Keratinocyte (primary cell): Measurements from ENCODE around the gene TLCD3B. TPM values are rescaled to one million over a fixed set of nuclear protein-coding genes. Genes with fewer than 3 reads are reported as not detected.

ENCODE experiments used
- DNase-seq: peaks from one replicate; pipeline ENCODE4 v3.0.0-alpha.2; 2011; ENCODE audit warnings: low read depth, missing footprints, low spot score
- FAIRE-seq: peaks from 2 replicates; lab custom pipeline; 2011; peaks lifted over from hg19 to GRCh38; lab: Jason Lieb, UNC
- H2AFZ ChIP-seq: 2 replicates; pipeline ENCODE4 v1.6.0; 2012; ENCODE audit warnings: low read length, control low read depth, inconsistent platforms; ENCODE audit not compliant: control insufficient read depth
- H3K27ac ChIP-seq: 2 replicates; pipeline ENCODE4 v1.5.1; 2011; ENCODE audit warnings: low read length; ENCODE audit not compliant: control insufficient read depth, insufficient read depth
- H3K27me3 ChIP-seq: 3 replicates; pipeline ENCODE4 v1.6.0; 2011; ENCODE audit warnings: low read length; ENCODE audit not compliant: control insufficient read depth, insufficient read depth; ENCODE audit errors: extremely low read depth
- H3K36me3 ChIP-seq, 2 experiments: 2 replicates in 1 of 2; 3 replicates in 1 of 2; pipeline ENCODE4 v1.5.1; 2011; ENCODE audit warnings: low read length in 2 of 2, mild to moderate bottlenecking in 1 of 2; ENCODE audit not compliant: control insufficient read depth in 2 of 2, insufficient read depth in 2 of 2; ENCODE audit errors: extremely low read depth in 1 of 2
- H3K4me1 ChIP-seq: 3 replicates; pipeline ENCODE4 v1.5.1; 2011; ENCODE audit warnings: low read length; ENCODE audit not compliant: control insufficient read depth, insufficient read depth; ENCODE audit errors: extremely low read depth
- H3K4me2 ChIP-seq: 3 replicates; pipeline ENCODE4 v1.6.0; 2011; ENCODE audit warnings: low read depth, low read length; ENCODE audit not compliant: control insufficient read depth, insufficient read depth; ENCODE audit errors: extremely low read depth
- H3K4me3 ChIP-seq, 3 experiments: fragments of 200-600 bp in 1 of 3; sonication (generic) in 1 of 3; 2 replicates in 2 of 3; 3 replicates in 1 of 3; pipeline ENCODE4 v1.5.1; 2011 to 2016; ENCODE audit warnings: low read length in 3 of 3, mild to moderate bottlenecking in 3 of 3, control low read depth in 2 of 3, inconsistent platforms in 1 of 3, low read depth in 1 of 3, mixed read lengths in 1 of 3, mixed run types in 1 of 3, moderate library complexity in 1 of 3; ENCODE audit not compliant: control insufficient read depth in 2 of 3, insufficient read depth in 2 of 3; ENCODE audit errors: extremely low read depth in 1 of 3
- H3K79me2 ChIP-seq: 2 replicates; pipeline ENCODE4 v1.6.0; 2012; ENCODE audit warnings: low read length; ENCODE audit not compliant: control insufficient read depth, insufficient read depth
- H3K9ac ChIP-seq: 3 replicates; pipeline ENCODE4 v1.6.0; 2011; ENCODE audit warnings: low read length; ENCODE audit not compliant: control insufficient read depth, insufficient read depth; ENCODE audit errors: extremely low read depth
- H3K9me1 ChIP-seq: 3 replicates; pipeline ENCODE4 v1.6.0; 2011; ENCODE audit warnings: low read length; ENCODE audit not compliant: control insufficient read depth, insufficient read depth; ENCODE audit errors: extremely low read depth
- H3K9me3 ChIP-seq: 2 replicates; pipeline ENCODE4 v1.5.1; 2012; ENCODE audit warnings: low read depth, low read length; ENCODE audit not compliant: control insufficient read depth
- H4K20me1 ChIP-seq: 3 replicates; pipeline ENCODE4 v1.6.0; 2011; ENCODE audit warnings: low read length; ENCODE audit not compliant: control insufficient read depth, insufficient read depth; ENCODE audit errors: extremely low read depth
- EZH2 ChIP-seq: IDR thresholded peaks from one replicate; pipeline ENCODE4 v1.6.1; 2012; ENCODE audit warnings: inconsistent platforms, mild to moderate bottlenecking, low read length, moderate library complexity
- dilution Hi-C: fragments of 300-500 bp; cut with MboI; formaldehyde crosslinking; loops from one replicate; pipeline ENCODE4 v1.7.0; 2020; ENCODE audit warnings: low sequenced_read_pairs; ENCODE audit not compliant: extremely low pct_ligation_motif_present
- polyA plus RNA-seq, 5 experiments: library from polyadenylated mRNA; depleted of rRNA in 3 of 5; stranded (reverse) in 3 of 5; stranded (forward) in 1 of 5; unstranded in 1 of 5; fragments of >200 nt; gene quantifications; 1 replicate in 1 of 5; 2 replicates in 3 of 5; 3 replicates in 1 of 5; pipeline versions ENCODE4 v1.2.1 to v1.2.3, GENCODE V29; 2011 to 2012; ENCODE audit warnings: missing spikeins in 2 of 5, low read depth in 1 of 5, low replicate concordance in 1 of 5
- TF ChIP-seq, protein P1 (sequence below), 3 experiments: IDR thresholded peaks in 1 of 3; conservative IDR thresholded peaks in 1 of 3; optimal IDR thresholded peaks in 1 of 3; 2 replicates in 2 of 3; 3 replicates in 1 of 3; pipeline versions ENCODE3 to v1.5.1; 2011; ENCODE audit warnings: low read length in 3 of 3, mild to moderate bottlenecking in 3 of 3, moderate library complexity in 2 of 3, control low read depth in 1 of 3, inconsistent platforms in 1 of 3; ENCODE audit not compliant: insufficient read depth in 2 of 3; ENCODE audit errors: extremely low read depth in 1 of 3

The TLCD3B gene
- polyA plus RNA-seq, 1 donor (not counting 4 experiments of a cell fraction or from before 2014, with no cell fraction given), result not detected

DNA sequence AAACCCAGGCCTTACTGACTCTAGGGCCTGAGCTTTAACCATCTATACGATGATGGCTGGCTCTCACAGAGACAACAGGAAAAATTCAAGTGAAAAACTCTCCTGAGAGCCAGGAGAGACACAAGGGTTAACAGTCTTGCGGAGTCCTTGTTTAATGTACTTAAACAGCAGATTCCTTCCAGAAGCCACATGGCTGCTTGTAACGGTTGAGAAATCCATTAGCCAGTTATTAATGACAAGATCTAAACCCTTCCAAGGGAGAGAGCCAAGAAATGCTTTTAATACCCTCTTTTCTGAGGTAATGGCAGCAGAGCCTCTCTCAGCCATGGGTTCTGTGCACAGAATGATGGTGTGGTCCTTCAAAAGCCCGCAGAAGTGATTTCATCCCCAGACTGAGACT is 29.3 kb upstream of the TLCD3B start:
- Histone ChIP-seq H3K4me2 (no peak overlapping the region), H3K9me1 (no peaks in the 10 kb centered on the region), H3K79me2 (peaks cover 6% of the 10 kb centered on the region), H3K4me1 (peaks cover 18% of the 10 kb centered on the region), H3K27me3 (no peaks in the 10 kb centered on the region), H4K20me1 (no peaks in the 10 kb centered on the region), H2AFZ (no peak overlapping the region), H3K36me3 (peaks cover 0 to 4% of the 10 kb centered on the region in 2 experiments), H3K9me3 (no peaks in the 10 kb centered on the region), H3K27ac (no peak overlapping the region), H3K9ac (no peak overlapping the region), H3K4me3 (no peak overlapping the region)
- dilution Hi-C loops, result no loop called here
- FAIRE-seq (no peak), DNase-seq (no peak)
- TF ChIP-seq, protein P1, sequence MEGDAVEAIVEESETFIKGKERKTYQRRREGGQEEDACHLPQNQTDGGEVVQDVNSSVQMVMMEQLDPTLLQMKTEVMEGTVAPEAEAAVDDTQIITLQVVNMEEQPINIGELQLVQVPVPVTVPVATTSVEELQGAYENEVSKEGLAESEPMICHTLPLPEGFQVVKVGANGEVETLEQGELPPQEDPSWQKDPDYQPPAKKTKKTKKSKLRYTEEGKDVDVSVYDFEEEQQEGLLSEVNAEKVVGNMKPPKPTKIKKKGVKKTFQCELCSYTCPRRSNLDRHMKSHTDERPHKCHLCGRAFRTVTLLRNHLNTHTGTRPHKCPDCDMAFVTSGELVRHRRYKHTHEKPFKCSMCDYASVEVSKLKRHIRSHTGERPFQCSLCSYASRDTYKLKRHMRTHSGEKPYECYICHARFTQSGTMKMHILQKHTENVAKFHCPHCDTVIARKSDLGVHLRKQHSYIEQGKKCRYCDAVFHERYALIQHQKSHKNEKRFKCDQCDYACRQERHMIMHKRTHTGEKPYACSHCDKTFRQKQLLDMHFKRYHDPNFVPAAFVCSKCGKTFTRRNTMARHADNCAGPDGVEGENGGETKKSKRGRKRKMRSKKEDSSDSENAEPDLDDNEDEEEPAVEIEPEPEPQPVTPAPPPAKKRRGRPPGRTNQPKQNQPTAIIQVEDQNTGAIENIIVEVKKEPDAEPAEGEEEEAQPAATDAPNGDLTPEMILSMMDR (optimal IDR thresholded peaks at IDR 0.05 in 1 of 3, IDR thresholded peaks at IDR 0.05 in 1 of 3, conservative IDR thresholded peaks at IDR 0.05 in 1 of 3; ENCODE audit: extremely low read depth in 1 of 3, insufficient read depth in 2 of 3, low read length in 3 of 3), result no peak
- TF ChIP-seq EZH2, result no peak

DNA sequence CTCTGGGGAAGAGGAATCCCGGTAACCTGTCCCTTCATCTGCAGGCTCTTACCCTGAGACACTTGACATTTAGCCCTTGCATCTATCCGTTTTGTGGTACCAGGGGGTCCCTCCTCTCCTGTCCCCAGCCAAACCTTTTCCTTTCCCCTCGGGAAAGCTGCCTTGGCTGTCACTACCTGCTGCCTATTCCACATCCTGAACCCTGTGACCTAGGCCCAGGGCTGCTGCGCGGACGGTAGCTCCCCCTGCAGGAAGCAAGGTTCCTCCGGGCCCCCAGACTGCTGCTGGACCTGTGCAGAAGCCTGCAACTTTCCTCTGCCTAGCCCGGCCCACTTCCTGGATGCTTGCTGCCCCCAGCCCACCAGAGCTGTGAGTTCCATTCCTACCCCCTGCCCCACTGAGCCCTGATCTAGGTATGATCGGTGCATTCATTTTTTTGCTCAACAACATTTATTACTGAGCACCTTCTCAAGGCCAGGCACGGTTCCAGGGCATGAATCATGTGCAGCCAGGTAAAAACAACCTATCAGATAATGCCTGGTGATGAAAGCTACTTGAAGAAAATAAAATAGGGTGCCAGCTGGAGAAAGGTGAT is 24.0 kb upstream of the TLCD3B start:
- Histone ChIP-seq H3K9ac (peak overlapping the region; percentile 43), H3K9me3 (no peaks in the 10 kb centered on the region), H3K36me3 (peaks cover 0 to 4% of the 10 kb centered on the region in 2 experiments), H3K27ac (peak overlapping the region; percentile 73), H3K4me1 (peaks cover 27% of the 10 kb centered on the region), H3K4me3 (peak overlapping the region in 1 of 3 experiments; percentile 11), H3K4me2 (peak overlapping the region; percentile 39), H3K9me1 (no peaks in the 10 kb centered on the region), H4K20me1 (no peaks in the 10 kb centered on the region), H2AFZ (no peak overlapping the region), H3K79me2 (peaks cover 2% of the 10 kb centered on the region), H3K27me3 (no peaks in the 10 kb centered on the region)
- no peak for FAIRE-seq
- DNase-seq, result no peak
- TF ChIP-seq, protein P1 (optimal IDR thresholded peaks at IDR 0.05 in 1 of 3, IDR thresholded peaks at IDR 0.05 in 1 of 3, conservative IDR thresholded peaks at IDR 0.05 in 1 of 3; ENCODE audit: extremely low read depth in 1 of 3, insufficient read depth in 2 of 3, low read length in 3 of 3), result peak; percentile 84 to 92 (median 85)
- no peak for TF ChIP-seq EZH2
- dilution Hi-C loops, result no loop called here
